SU-DHL-6 (cell line): ENCODE data around the gene SURF4.
"Not testable (repeated sequence)": the region's sequence is repeated elsewhere in the genome, so short reads cannot be mapped to it uniquely, and the experiment has no call there.

Source experiments
- H2AFZ ChIP-seq: fragments of 200-600 bp; sonication (generic); 2 replicates; pipeline ENCODE4 v1.6.1; 2014; ENCODE audit warnings: low read depth, mild to moderate bottlenecking, moderate library complexity, mixed read lengths, antibody characterized with exemption, low read length; ENCODE audit not compliant: severe bottlenecking
- H3F3A ChIP-seq: fragments of 200-600 bp; shearing (Covaris generic); 2 replicates; pipeline ENCODE4 v1.6.0; 2016; ENCODE audit warnings: antibody characterized with exemption, mild to moderate bottlenecking; ENCODE audit not compliant: insufficient read depth
- H3K27ac ChIP-seq: fragments of 200-600 bp; sonication (generic); 2 replicates; pipeline ENCODE4 v1.5.1; 2016; ENCODE audit warnings: low read depth, mild to moderate bottlenecking, low read length, moderate library complexity, mixed read lengths
- H3K27me3 ChIP-seq: fragments of 200-600 bp; sonication (generic), shearing (Covaris generic); 2 replicates; pipeline ENCODE4 v1.6.0; 2014; ENCODE audit warnings: mild to moderate bottlenecking, low read length
- H3K36me3 ChIP-seq: fragments of 200-600 bp; sonication (generic); 2 replicates; pipeline ENCODE4 v1.6.1; 2014; ENCODE audit warnings: mild to moderate bottlenecking, low read length, mixed read lengths
- H3K4me2 ChIP-seq: fragments of 300-600, 200-600 bp; shearing (Covaris generic), sonication (generic); 2 replicates; pipeline ENCODE4 v1.6.0; 2014; ENCODE audit warnings: low read length, low read depth, mild to moderate bottlenecking; ENCODE audit not compliant: poor library complexity, severe bottlenecking
- H3K4me3 ChIP-seq: fragments of 200-600 bp; sonication (generic); 2 replicates; pipeline ENCODE4 v1.5.1; 2014; ENCODE audit warnings: antibody characterized with exemption, low read length, mild to moderate bottlenecking, mixed read lengths; ENCODE audit not compliant: insufficient read depth, poor library complexity, severe bottlenecking
- H3K79me2 ChIP-seq: fragments of 200-600 bp; sonication (generic); 2 replicates; pipeline ENCODE4 v1.6.1; 2014; ENCODE audit warnings: mild to moderate bottlenecking, low read length, moderate library complexity; ENCODE audit not compliant: insufficient read depth
- H3K9ac ChIP-seq: fragments of 200-600 bp; sonication (generic); 2 replicates; pipeline ENCODE4 v1.7.0; 2014; ENCODE audit warnings: mild to moderate bottlenecking, low read length
- H3K9me2 ChIP-seq: fragments of 200-600 bp; sonication (generic); replicated peaks from 2 replicates; pipeline ENCODE4 v1.6.1; 2014; ENCODE audit warnings: low read length; ENCODE audit not compliant: insufficient read depth
- H3K9me3 ChIP-seq: fragments of 200-600 bp; sonication (generic); 2 replicates; pipeline ENCODE4 v1.6.1; 2014; ENCODE audit warnings: low read length, mixed read lengths; ENCODE audit not compliant: insufficient read depth
- H4K20me1 ChIP-seq: fragments of 200-600 bp; sonication (generic); 2 replicates; pipeline ENCODE4 v1.6.1; 2014; ENCODE audit warnings: low read depth, mild to moderate bottlenecking, antibody characterized with exemption, low read length, moderate library complexity, mixed read lengths
- EZH2phosphoT487 ChIP-seq: fragments of 200-600 bp; sonication (generic), shearing (Covaris generic); conservative IDR thresholded peaks from 2 replicates; pipeline ENCODE4 v1.6.1; 2018; ENCODE audit warnings: mild to moderate bottlenecking, antibody characterized with exemption, low read length, moderate library complexity, mixed read lengths
- TF ChIP-seq, protein P1 (sequence below): fragments of 200-600 bp; sonication (generic); IDR thresholded peaks from one replicate; pipeline ENCODE4 v1.5.1; 2017; ENCODE audit warnings: antibody characterized with exemption, mild to moderate bottlenecking, low read length, moderate library complexity; ENCODE audit not compliant: insufficient read depth, poor library complexity, severe bottlenecking

Gene SURF4

DNA sequence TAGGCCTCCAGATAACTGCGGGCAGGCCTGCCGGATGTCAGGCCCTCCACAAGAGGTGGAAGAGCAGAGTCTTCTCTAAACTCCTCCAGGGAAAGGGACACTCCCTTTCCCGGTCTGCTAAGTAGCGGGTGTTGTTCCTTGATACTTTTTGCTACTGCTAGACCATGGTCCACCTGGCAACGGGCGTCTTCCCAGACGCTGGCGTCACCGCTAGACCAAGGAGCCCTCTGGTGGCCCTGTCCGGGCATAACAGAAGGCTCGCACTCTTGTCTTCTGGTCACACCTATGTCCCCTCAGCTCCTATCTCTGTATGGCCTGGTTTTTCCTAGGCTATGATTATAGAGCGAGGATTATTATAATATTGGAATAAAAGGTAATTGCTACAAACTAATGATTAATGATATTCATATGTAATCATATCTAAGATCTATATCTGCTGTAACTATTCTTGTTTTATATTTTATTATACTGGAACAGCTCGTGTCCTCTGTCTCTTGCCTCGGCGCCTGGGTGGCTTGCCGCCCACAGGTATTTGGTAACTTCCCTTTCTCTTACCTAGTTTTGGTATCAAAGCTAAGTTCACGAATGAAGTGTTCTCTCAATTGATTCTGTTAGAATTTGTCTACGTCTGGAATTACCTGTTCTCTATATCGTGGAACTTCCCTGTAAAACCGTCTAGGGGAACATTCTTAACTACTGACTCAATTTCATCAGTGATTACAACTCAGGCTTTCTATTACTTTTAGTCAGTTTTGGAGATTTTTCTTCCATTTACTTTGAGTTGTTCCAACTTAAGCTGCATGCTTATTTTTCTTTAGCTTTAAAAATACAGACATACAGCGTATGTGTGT lies 46.3 kb downstream of the SURF4 start:
- H3F3A ChIP-seq, result peaks cover 14% of the 10 kb centered on the region
- H3K27ac ChIP-seq, H3K79me2 ChIP-seq, H2AFZ ChIP-seq, H3K36me3 ChIP-seq, H3K4me2 ChIP-seq, H3K4me3 ChIP-seq, H3K9me2 ChIP-seq, H3K27me3 ChIP-seq, H3K9me3 ChIP-seq, H4K20me1 ChIP-seq, H3K9ac ChIP-seq: not testable (repeated sequence)
- TF ChIP-seq, protein P1, sequence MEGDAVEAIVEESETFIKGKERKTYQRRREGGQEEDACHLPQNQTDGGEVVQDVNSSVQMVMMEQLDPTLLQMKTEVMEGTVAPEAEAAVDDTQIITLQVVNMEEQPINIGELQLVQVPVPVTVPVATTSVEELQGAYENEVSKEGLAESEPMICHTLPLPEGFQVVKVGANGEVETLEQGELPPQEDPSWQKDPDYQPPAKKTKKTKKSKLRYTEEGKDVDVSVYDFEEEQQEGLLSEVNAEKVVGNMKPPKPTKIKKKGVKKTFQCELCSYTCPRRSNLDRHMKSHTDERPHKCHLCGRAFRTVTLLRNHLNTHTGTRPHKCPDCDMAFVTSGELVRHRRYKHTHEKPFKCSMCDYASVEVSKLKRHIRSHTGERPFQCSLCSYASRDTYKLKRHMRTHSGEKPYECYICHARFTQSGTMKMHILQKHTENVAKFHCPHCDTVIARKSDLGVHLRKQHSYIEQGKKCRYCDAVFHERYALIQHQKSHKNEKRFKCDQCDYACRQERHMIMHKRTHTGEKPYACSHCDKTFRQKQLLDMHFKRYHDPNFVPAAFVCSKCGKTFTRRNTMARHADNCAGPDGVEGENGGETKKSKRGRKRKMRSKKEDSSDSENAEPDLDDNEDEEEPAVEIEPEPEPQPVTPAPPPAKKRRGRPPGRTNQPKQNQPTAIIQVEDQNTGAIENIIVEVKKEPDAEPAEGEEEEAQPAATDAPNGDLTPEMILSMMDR, result peak; percentile 23

GRCh38 chr9:133327834-133328484 lies 47.9 kb downstream of the SURF4 start:
- no peaks in the 10 kb centered on the region for H3K27me3 ChIP-seq
- TF ChIP-seq EZH2phosphoT487, result no peak
- TF ChIP-seq, protein P1, result no peak
- no peaks in the 10 kb centered on the region for H3K9me2 ChIP-seq
- H3K9me3 ChIP-seq, result no peaks in the 10 kb centered on the region
- H3F3A ChIP-seq, result peaks cover 14% of the 10 kb centered on the region
- no peak overlapping the region for H2AFZ ChIP-seq
- H4K20me1 ChIP-seq, result no peaks in the 10 kb centered on the region
- no peak overlapping the region for H3K27ac ChIP-seq
- H3K4me3 ChIP-seq, result no peak overlapping the region
- H3K36me3 ChIP-seq, result no peaks in the 10 kb centered on the region
- H3K9ac ChIP-seq, result no peak overlapping the region
- no peaks in the 10 kb centered on the region for H3K79me2 ChIP-seq
- H3K4me2 ChIP-seq, result no peak overlapping the region

- H4K20me1 ChIP-seq, H3K36me3 ChIP-seq, H3K9me3 ChIP-seq, H2AFZ ChIP-seq, H3K9ac ChIP-seq, H3K27me3 ChIP-seq, H3K27ac ChIP-seq, H3K4me2 ChIP-seq, H3K79me2 ChIP-seq, H3K4me3 ChIP-seq, H3K9me2 ChIP-seq: not testable (repeated sequence)
- H3F3A ChIP-seq, result peaks cover 14% of the 10 kb centered on the region
Measured at GRCh38 chr9:133327021-133327420, 48.8 kb downstream of the SURF4 start.

DNA sequence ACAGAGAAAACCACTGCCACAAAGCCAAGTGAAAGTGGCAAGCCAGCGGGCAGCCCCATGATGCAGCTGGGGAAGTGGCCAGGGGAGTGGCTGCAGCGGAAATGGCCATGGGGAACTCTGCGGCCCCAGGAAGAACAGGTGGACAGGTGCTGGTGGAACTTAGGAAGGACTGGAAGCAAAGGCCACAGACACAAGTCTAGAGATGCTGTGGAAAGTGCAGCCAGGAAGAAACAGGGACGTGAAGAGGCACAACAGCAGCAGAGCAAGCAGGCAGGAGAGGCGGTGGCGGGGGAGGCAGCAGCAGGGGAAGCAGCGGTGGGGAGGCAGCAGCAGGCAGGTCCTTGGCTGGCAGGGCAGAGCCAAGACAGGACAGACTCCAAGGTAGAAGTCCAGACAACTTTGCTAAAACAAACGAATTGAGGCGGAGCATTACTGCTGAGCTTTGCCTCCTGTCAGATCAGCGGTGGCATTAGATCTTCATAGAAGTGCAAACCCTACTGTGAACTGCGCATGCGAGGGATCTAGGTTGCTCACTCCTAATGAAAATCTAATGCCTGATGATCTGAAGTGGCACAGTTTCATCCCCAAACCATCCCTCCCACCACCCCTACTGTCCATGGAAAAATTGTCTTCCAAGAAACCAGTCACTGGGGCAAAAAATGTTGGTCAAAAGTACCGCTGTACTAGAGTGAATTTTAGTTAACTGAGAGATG lies 51.7 kb downstream of the SURF4 start:
- TF ChIP-seq, protein P1, result no peak
- TF ChIP-seq EZH2phosphoT487, result no peak
- Histone ChIP-seq H3K4me3 (no peak overlapping the region), H3K27ac (no peak overlapping the region), H3K27me3 (no peaks in the 10 kb centered on the region), H3K9me3 (no peaks in the 10 kb centered on the region), H3K9me2 (no peaks in the 10 kb centered on the region), H3K36me3 (no peaks in the 10 kb centered on the region), H3K79me2 (no peaks in the 10 kb centered on the region), H2AFZ (no peak overlapping the region), H3K4me2 (no peak overlapping the region), H4K20me1 (no peaks in the 10 kb centered on the region), H3F3A (no peaks in the 10 kb centered on the region), H3K9ac (no peak overlapping the region)
